HG02885 (cell line): Measurements from ENCODE around the gene CA4.
"Not testable (repeated sequence)": the region's sequence is repeated elsewhere in the genome, so short reads cannot be mapped to it uniquely, and the experiment has no call there.

Experiments
- ATAC-seq: cut with Tn5 transposase; IDR thresholded peaks from one replicate; pipeline ENCODE4 v1.9.1; 2021; ENCODE audit warnings: mild to moderate bottlenecking; ENCODE audit not compliant: unreplicated experiment, poor library complexity

CA4 gene

DNA sequence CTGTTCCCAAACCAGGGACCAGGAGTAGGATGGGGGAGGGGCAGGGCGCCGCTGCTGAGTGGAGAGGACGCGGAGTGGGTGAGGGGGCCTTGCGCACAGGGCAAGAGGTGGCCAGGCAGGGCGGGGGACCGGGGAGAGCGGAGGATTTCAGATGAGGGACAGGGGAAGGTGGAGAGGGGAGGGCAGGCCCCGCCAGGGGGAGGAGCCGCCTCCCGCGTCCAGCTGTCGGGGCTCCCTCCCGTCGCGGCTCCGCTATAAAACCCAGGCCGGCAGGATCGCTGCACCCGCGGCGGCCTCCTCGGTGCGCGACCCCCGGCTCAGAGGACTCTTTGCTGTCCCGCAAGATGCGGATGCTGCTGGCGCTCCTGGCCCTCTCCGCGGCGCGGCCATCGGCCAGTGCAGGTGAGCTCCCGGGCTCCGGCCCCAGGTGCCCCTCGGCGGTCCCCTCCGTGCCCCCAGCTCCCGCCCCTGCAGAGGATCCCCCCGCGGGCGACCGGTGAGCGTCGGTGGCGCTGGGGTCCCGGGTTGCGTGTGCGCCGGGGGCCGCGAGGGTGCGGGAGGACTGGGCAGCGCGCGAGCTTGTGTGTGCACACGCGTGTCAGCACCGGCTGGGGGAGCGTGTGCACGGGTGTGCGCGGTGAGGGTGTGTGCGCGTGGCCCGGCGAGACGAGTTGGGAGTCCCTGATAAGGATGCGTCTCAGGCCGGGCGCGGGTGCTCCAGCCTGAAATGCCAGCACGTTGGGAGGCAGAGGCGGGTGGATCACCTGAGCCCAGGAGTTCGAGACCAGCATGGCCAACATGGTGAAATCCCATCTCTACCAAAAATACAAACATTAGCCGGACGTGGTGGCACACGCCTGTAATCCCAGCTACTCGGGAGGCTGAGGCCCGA lies at the start of gene CA4:
Gene CA4 (plus strand): TSS at position 283 of the 892 bp plus-strand sequence. CDS start 62 bp downstream, at position 345.
- no peak for ATAC-seq

DNA sequence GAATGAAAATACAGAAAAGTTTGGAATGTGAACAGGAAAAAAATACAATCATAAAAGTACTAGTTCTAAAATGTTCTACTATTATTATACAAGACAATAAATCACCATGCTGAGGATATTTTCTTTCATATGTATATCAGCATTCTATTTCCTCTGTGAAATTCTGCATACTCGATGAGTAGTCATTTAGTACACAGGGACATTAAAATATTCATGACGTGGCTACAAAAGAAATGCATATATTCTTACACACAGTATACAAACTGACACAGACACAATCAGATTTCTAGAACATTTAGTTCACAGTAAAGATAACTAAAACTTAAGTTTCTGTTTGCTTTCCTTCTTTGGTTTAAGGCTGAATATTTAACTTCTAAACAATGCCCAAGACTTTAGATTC lies 49.2 kb upstream of the CA4 start:
- ATAC-seq, result not testable (repeated sequence)

DNA sequence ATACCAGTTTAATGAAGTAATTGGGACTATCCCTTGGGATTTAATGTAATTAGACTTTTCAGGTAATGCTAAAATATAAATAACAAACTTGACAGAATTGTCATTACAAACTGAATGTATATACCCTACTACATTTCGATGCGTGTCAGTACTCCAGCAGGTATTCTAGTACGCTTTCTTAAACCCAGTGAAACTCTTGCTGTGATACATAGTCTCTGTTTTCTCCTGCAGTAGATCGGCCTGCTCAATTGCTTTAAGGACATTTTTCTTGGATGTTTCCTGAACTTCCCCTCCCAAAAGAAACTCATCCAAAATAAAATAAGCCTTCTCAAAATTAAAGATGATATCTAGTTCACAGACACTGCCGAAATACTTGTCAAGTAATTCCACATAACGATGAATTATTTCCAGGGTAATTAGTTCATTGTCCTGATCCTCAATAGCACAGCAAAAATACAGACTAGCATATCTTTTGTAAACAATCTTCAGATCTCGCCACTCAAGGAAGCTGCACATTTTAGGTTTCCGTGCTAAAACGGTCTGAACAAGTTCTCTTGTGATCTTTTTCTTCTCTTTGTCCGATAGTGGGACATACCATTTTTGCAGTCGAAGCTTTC lies 47.6 kb upstream of the CA4 start:
- ATAC-seq, result not testable (repeated sequence)

DNA sequence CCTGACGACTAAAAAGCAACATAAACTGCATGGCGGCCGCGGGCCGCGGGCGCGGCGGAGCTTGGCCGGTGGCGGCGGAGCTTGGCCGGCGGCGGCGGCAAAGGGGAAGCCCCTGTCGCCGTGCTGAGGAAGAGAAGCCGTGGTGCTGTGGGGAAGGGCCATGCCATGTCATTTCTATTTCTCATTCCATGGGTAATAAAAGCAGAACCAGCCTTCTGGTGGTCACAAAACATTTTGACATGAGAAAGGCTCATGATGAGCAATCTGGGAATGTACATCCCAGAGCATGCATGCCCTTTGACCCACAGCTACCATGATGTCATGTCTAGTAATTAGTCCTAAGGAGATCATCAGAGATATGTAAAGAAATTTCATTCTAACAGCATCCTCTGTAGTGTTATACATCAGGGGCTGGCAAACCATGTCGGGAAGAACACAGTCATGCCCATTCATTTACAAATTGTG lies 47.1 kb upstream of the CA4 start:
- no peak for ATAC-seq

DNA sequence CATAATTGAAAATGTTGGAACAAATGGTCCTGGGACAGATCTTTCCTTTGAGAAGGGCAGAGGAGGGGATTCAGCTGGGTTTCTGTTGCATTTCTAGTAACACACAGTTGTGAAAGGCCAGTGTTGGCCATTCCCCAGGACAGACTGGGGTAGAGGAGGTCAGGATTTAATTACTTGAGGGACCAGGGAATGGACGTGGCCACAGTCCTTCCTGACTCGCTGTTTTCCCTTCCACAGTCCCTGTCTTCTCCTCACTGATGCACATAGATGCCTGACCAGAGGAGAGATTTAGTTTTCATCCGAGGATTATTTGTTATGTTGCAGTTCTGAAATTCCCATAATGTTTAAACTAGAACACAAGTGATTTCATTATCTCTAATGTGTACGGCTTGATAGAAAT lies 45.8 kb upstream of the CA4 start:
- no peak for ATAC-seq

DNA sequence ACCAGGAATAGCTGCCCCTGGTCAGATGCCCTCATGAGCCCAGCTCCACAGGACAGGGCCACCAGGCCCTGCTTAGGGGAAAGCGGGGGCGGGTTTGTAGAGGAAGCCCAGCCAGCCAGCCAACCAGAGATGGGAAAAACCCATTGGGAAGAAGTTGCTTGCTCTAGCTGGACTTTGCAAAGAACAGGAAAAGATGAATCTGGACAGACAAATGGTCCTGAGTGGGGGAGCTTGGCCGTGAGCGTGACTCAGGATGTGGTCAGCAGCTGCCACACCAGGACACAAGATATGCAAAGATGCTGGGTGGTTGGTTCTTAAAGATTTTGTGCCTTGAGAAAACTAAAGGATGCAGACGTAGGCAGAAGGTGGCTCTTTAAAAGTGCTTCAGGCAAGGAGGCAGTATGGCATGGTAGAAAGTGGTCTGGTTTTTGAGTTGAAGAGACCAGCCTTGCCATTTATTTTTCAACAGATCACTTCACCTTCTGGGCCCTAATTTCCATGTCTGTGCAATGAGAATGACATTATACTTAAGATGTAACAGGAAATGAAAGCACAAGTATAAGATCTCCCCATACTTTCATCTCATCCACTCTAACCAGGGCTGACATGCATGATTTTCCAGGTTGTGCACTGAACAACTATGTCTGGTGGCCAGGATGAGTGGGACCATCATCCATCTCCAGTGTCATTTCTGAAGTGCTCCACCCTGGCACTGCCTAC lies 43.3 kb upstream of the CA4 start:
- ATAC-seq, result no peak

DNA sequence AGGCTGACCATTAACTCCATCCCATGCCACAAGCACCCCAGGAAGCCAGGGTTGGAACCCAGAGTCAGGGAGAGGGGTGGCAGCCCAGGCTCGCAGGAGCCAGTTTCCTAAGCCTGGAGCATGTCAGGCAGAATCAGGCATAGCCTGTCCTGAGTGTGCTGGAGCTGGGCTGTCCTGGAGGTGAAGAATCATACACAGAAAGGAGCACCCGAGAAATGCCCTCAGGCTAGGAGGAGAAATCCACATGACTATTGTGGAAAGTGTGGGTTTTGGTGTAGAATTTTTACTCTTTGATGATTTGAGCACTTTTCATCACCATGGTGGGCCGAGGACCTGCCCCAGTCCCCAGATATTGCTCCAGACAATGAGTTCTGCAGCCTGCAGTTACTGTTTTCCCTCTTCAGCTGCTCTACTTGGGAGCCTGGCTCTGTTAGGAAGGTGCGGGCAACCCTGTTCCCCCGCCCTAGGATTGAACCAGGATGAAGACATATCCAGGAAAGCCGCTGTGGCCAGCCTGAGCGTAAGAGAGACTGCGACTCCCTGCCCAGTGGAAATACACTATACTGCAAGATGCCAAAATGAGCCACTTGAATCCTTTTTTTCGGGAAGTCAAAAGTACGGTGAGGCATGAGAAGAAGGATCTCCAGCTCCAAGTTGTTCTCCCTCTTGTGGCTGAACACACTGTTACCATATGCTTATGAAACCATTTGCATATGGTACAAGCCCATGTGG lies 42.1 kb upstream of the CA4 start:
- no peak for ATAC-seq

DNA sequence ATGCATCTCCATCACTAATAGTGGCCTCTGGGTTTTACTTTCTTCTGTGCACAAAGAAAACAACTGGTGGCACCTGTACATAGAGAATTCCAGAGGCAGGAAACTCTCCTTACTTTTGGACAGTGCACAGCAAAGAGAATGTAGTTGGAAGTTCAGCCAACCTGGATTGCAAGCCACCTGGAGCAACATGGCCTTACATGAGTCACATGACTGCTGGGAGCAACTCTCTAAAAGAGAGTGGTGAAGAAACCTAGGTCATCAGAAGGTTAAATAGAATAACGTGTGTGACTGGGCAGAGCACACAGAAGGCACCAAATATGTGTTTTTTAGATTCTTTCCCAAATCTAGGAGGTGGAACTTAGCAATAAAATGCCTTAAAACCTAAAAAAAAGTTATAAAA lies 41.5 kb upstream of the CA4 start:
- not testable (repeated sequence) for ATAC-seq

DNA sequence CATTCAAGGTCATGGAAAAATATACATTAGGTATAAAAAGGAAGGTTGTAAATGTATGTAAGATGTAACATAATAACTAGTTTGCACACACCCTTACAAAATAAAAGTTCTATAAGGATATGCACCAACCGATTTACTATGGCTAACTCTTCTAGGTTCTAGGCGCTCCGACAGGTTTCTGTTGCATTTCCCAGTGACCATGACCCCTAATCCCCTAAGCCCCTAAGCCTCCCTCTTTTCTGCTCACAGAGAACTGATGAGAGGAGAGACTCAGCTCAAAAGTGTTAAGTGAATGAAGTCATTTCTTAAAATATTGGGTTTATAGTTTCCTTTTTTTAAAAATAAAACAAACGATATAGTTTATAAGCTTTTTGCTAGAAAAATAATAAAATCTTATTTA lies 41.1 kb upstream of the CA4 start:
- no peak for ATAC-seq

DNA sequence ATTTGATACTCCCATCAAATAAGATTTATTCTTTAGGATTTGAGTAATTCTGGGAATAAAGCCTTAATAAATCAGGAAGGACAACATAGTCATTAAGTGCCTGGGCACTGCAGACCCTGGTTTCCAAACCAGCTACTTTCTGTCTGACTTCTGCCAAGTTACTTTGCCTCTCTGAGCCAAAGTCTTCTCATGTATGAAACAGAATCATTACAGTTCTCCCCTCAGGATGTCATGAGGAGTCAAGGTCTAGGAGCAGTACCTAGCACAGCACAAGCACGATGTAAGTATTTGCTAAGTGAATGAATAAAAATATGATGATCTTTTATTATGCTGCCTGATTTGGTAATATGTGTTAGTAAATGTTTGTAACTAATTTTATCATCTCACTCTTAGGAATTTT lies 40.6 kb upstream of the CA4 start:
- ATAC-seq, result no peak

DNA sequence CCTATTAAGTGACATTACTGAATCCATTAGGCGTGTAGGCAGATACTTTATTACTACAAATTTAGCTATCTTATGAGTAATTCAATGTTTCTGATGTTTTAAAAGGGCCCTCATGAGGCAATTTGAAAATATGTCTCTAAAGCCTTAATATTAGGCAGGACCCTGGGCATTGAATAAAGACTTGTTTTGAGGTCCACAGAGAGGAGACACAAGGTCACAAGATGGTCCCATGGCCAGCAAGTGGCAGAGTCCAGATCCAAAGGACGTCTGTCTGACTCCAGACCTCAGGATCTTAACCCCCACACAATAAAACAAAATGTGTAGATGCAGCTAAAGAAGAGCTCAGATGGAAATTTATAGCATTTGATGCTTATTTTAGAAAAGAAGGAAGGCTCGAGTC lies 39.2 kb upstream of the CA4 start:
- no peak for ATAC-seq

DNA sequence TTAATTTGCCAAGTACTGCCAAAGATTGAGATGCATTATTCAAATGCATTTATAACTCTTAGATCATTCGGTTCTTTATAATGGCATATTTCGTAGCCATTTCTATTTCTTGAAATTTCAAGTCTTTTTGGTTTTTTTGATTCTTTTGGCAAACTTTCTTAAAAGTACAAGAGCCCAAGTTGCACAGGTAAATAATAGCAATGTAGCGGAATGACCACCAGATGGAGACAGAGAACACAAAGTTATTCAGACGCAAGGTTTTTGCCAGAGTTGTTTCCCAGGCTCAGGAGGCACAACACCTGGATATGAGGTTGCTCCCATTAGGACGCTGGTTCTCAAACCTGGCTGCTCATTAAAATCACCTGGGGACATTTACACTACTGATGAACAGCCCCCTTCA lies 38.1 kb upstream of the CA4 start:
- ATAC-seq, result not testable (repeated sequence)

DNA sequence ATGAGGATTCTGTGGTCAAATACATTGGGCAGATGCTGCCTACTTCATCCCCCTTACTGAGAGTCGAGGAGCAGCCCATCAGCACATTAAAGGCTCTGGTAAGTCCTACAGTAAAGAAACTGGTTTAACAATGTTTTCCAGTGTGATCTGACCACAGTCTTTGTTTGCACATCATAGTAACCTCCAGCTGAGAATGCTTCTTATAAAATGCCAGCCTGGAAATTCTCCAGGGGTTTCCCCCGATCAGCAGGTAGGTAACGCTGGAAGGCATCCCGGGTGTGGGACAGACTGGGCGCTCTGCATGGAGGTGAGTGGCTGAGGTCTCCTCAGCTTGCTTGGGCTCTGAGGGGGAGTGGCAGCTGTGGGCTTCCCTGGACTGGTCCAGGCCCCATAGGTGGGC lies 34.4 kb upstream of the CA4 start:
- not testable (repeated sequence) for ATAC-seq

DNA sequence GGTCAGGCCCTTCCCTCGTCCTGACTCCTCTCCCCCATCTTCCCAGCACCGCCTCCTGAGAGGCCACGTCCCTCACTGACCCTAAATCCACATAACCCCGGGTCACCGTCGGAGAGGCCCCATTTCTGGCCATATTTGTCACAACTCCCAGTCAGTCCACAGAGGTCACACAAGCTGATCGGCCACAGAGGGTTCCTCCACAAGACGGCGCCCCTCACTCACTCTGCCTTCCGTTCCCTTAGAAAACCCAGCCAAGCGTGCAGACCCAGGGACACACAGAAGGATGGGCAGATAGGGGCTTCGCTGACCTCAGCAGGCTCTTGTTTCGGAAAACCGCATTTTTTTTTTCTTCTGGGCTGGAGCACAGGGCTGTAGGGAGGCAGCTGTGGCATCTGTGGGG lies 33.6 kb upstream of the CA4 start:
- ATAC-seq, result not testable (repeated sequence)

DNA sequence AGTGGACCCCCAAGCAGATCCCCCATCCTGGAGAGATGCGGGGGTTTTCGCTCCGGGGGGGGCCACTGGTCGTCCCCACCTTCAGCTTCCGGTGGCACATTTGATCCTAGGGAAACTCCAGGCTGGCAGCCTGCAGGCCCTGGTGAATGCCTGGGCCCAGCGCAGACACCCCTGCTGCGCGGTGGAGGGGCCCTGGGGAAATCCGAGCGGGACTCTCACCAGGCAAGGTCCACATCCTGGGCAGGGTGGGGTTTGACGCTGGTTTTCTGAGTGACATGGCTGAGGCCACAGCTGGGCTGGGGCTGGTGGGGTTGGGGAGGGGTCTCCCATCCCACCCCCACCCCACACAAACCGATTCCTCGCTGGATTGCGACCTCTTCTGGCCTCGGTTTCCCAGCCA lies 30.6 kb upstream of the CA4 start:
- ATAC-seq, result not testable (repeated sequence)

DNA sequence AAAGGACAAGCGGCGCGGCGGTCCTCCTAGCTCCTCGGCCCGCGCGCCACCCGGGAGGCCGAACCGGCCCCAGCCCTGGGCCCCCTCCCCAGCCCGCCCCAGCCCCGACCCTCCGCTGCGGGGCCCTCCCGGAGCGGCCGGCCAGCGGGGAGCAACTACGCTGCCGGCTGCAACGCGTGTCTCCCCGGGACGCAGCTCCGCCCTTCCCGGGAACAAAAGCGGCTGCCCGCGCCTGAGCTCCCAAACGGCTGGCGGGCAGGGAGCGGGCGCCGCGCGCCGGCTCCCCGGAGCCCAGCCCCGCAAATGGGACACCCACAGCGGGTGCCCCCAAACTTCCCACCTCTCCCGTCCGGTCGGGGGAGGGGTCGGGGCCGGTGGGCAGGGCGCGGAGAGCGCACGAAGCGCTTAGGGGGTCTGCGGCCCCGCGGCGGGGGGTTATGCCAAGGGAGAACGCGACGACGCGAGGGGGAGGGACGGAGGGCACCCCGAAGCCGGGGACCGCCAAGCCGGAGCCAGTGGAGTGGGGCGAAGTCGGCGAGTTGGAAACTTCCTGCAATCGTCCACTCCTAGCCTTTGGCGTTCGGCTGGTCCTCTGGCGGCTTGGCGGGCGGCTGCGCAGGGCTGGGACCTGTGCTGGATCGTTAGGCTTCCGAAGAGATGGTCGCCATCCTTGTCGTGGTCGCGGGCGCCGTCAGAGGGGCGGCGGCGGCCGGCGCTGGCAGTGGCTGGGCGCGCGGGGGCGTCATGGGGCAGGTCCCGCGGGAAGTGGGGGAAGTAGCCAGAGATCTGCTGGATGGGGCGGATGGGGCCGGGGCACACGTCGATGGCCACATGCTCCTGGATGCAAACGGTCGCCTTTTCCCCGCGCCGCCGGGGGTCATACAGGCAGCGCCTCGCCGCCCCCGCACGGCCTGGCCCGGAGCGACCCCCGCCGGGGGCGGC lies 29.7 kb upstream of the CA4 start:
- not testable (repeated sequence) for ATAC-seq

DNA sequence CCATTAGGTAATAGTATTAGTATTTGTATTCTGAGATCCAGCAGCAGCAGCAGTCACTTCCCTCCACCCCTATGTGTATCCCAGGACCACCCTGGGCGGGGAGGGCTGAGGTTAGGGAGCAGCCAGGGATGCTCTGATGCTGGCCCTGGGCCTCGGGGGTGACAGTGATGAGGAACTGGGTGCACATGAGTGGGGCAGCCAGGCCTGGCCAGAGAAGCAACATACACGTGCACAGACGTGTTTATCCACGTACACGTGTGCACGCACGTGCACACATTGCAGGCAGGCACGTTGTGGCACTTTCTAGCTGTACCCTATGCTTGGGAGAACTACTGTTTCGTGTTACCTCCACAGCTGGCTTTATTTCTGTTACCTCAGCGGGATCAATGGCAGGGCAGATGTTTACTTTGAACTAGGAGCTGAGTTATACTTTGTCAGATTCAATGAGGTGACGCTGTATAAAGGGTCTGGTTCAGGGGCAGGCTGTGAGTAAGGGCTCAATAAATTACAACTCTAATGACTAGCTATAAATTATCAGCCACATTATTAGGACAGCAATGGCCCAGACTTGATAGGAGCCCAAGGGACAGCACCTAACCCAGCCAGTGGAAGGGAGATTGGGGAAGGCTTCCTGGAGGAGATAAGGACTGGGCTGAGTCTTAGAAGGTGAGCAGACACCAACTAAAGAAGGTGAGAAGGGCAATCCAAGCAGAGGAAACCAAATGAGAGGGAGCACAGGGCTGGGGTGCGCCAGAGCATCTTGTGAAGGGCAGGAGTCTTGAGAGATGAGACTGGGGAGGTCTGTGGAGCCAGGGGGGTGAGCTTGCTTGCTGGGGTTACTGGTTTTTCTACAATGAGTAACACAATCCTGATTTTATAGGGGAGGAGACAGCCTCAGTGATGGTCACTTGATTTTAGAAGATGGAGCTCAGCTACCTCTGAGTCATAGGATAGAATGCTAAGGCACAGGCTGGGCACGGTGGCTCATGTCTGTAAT lies 22.4 kb upstream of the CA4 start:
- ATAC-seq, result no peak
